H9 (cell line): ENCODE data around the gene CEP170B. TPM values are rescaled to one million over a fixed set of nuclear protein-coding genes. Genes with fewer than 3 reads are reported as not detected.

Experiments used
- DNase-seq: peaks from one replicate; pipeline ENCODE4 v3.0.0-alpha.2; 2017
- H2AFZ ChIP-seq: one replicate; pipeline ENCODE4 v1.6.1; 2013; ENCODE audit warnings: mild to moderate bottlenecking, low read length, control low read depth, moderate library complexity
- H2AK5ac ChIP-seq: 2 replicates; pipeline ENCODE4 v1.6.1; 2013; ENCODE audit warnings: low read length, control low read depth, mixed read lengths; ENCODE audit not compliant: insufficient read length
- H2BK120ac ChIP-seq: one replicate; pipeline ENCODE4 v1.6.1; 2013; ENCODE audit warnings: low read depth, mild to moderate bottlenecking, low read length, control low read depth, inconsistent platforms; ENCODE audit not compliant: poor library complexity, severe bottlenecking
- H2BK12ac ChIP-seq: 2 replicates; pipeline ENCODE4 v1.6.1; 2013; ENCODE audit warnings: low read length, control low read depth, mixed read lengths, low read depth; ENCODE audit not compliant: insufficient read length
- H2BK15ac ChIP-seq: 2 replicates; pipeline ENCODE4 v1.6.1; 2013; ENCODE audit warnings: low read depth, low read length, control low read depth
- H2BK20ac ChIP-seq: one replicate; pipeline ENCODE4 v1.6.1; 2013; ENCODE audit warnings: low read depth, mild to moderate bottlenecking, low read length, control low read depth, inconsistent platforms; ENCODE audit not compliant: poor library complexity, severe bottlenecking
- H2BK5ac ChIP-seq: 2 replicates; pipeline ENCODE4 v1.6.1; 2013; ENCODE audit warnings: low read length, control low read depth, mixed read lengths; ENCODE audit not compliant: insufficient read length
- H3K14ac ChIP-seq: 2 replicates; pipeline ENCODE4 v1.6.1; 2013; ENCODE audit warnings: low read length, control low read depth; ENCODE audit not compliant: insufficient read depth
- H3K18ac ChIP-seq: 2 replicates; pipeline ENCODE4 v1.6.1; 2013; ENCODE audit warnings: low read depth, mild to moderate bottlenecking, mixed read lengths, low read length, control low read depth; ENCODE audit not compliant: insufficient read length
- H3K23ac ChIP-seq: 2 replicates; pipeline ENCODE4 v1.6.1; 2013; ENCODE audit warnings: low read length, control low read depth, mixed read lengths, low read depth; ENCODE audit not compliant: insufficient read length
- H3K23me2 ChIP-seq: 2 replicates; pipeline ENCODE4 v1.6.1; 2013; ENCODE audit warnings: low read depth, mild to moderate bottlenecking, mixed read lengths, low read length, control low read depth; ENCODE audit not compliant: insufficient read length, poor library complexity, severe bottlenecking
- H3K27ac ChIP-seq: 2 replicates; pipeline ENCODE4 v1.5.1; 2013; ENCODE audit warnings: low read length, control low read depth, mixed read lengths, low read depth; ENCODE audit not compliant: insufficient read length
- H3K27me3 ChIP-seq: 2 replicates; pipeline ENCODE4 v1.6.1; 2013; ENCODE audit warnings: low read length, control low read depth, inconsistent platforms; ENCODE audit not compliant: insufficient read depth
- H3K4ac ChIP-seq: 2 replicates; pipeline ENCODE4 v1.6.1; 2013; ENCODE audit warnings: low read depth, mild to moderate bottlenecking, control low read depth, inconsistent platforms, low read length, moderate library complexity
- H3K4me1 ChIP-seq: 2 replicates; pipeline ENCODE4 v1.6.1; 2013; ENCODE audit warnings: low read length, control low read depth, inconsistent platforms; ENCODE audit not compliant: insufficient read depth
- H3K4me2 ChIP-seq: 2 replicates; pipeline ENCODE4 v1.6.1; 2013; ENCODE audit warnings: low read length, control low read depth, mixed read lengths; ENCODE audit not compliant: insufficient read length, insufficient read depth
- H3K56ac ChIP-seq: 2 replicates; pipeline ENCODE4 v1.6.1; 2013; ENCODE audit warnings: low read depth, mild to moderate bottlenecking, mixed read lengths, low read length, control low read depth; ENCODE audit not compliant: insufficient read length
- H3K79me1 ChIP-seq: 2 replicates; pipeline ENCODE4 v1.6.1; 2013; ENCODE audit warnings: low read depth, mild to moderate bottlenecking, moderate library complexity, low read length, control low read depth, inconsistent platforms; ENCODE audit not compliant: insufficient read depth, poor library complexity, severe bottlenecking
- H3K79me2 ChIP-seq: 2 replicates; pipeline ENCODE4 v1.6.1; 2013; ENCODE audit warnings: low read length, control low read depth, inconsistent platforms; ENCODE audit not compliant: insufficient read depth
- H3K9ac ChIP-seq: 2 replicates; pipeline ENCODE4 v1.6.1; 2013; ENCODE audit warnings: low read length, control low read depth, mixed read lengths; ENCODE audit not compliant: insufficient read length; ENCODE audit errors: extremely low read depth
- H3K9me3 ChIP-seq: one replicate; pipeline ENCODE4 v1.6.1; 2013; ENCODE audit warnings: low read depth, low read length, inconsistent platforms; ENCODE audit not compliant: control insufficient read depth
- H3T11ph ChIP-seq: one replicate; pipeline ENCODE4 v1.6.1; 2013; ENCODE audit warnings: mild to moderate bottlenecking, low read length, control low read depth, inconsistent platforms
- H4K20me1 ChIP-seq: one replicate; pipeline ENCODE4 v1.6.1; 2013; ENCODE audit not compliant: control insufficient read depth, insufficient read length, insufficient read depth
- H4K5ac ChIP-seq: 2 replicates; pipeline ENCODE4 v1.6.1; 2013; ENCODE audit warnings: low read depth, mild to moderate bottlenecking, mixed read lengths, low read length, control low read depth; ENCODE audit not compliant: insufficient read length
- H4K8ac ChIP-seq: replicated peaks from 2 replicates; pipeline ENCODE4 v1.6.1; 2013; ENCODE audit warnings: low read length, control low read depth, mixed read lengths, low read depth; ENCODE audit not compliant: insufficient read length
- H4K91ac ChIP-seq: 2 replicates; pipeline ENCODE4 v1.6.1; 2013; ENCODE audit warnings: low read depth, mild to moderate bottlenecking, moderate library complexity, mixed read lengths, low read length, control low read depth; ENCODE audit not compliant: insufficient read length
- H3K27ac Mint-ChIP-seq, 3 experiments: 2 replicates in 2 of 3; 3 replicates in 1 of 3; pipeline ENCODE4 v1.8.0; 2020 to 2021; ENCODE audit warnings: mixed read lengths in 3 of 3, mild to moderate bottlenecking in 1 of 3, moderate library complexity in 1 of 3
- H3K27me3 Mint-ChIP-seq: 2 replicates; pipeline ENCODE4 v1.8.0; 2021; ENCODE audit warnings: low read depth, mild to moderate bottlenecking, moderate library complexity, mixed read lengths
- H3K36me3 Mint-ChIP-seq, 3 experiments: 2 replicates in 2 of 3; 3 replicates in 1 of 3; pipeline ENCODE4 v1.8.0; 2020 to 2021; ENCODE audit warnings: low read depth in 3 of 3, mixed read lengths in 3 of 3; ENCODE audit not compliant: insufficient read depth in 1 of 3
- H3K4me1 Mint-ChIP-seq, 2 experiments: 2 replicates each; pipeline ENCODE4 v1.8.0; 2020; ENCODE audit warnings: mixed read lengths in 2 of 2
- H3K4me3 Mint-ChIP-seq, 2 experiments: 2 replicates in 1 of 2; 3 replicates in 1 of 2; pipeline ENCODE4 v1.8.0; 2020 to 2021; ENCODE audit warnings: mild to moderate bottlenecking in 2 of 2, mixed read lengths in 2 of 2, moderate library complexity in 1 of 2
- H3K9me3 Mint-ChIP-seq, 2 experiments: 2 replicates in 1 of 2; 3 replicates in 1 of 2; pipeline ENCODE4 v1.8.0; 2020; ENCODE audit warnings: mild to moderate bottlenecking in 2 of 2, mixed read lengths in 2 of 2, moderate library complexity in 1 of 2
- CTCF ChIP-seq: fragments of 200-600 bp; sonication (generic); conservative IDR thresholded peaks from 3 replicates; pipeline ENCODE4 v1.8.0; 2021; ENCODE audit warnings: antibody characterized with exemption, mild to moderate bottlenecking
- WGBS: extraction: QIAGEN DNeasy Blood & Tissue Kit; methylation state at CpG from one replicate; pipeline ENCODE4 v1.1.7; 2013; ENCODE audit warnings: missing lambda C conversion rate, low lambda C conversion rate, mixed read lengths; ENCODE audit not compliant: insufficient read length; ENCODE audit errors: extremely low coverage; 5-methylcytosine and 5-hydroxymethylcytosine counted together
- total RNA-seq: library from RNA; stranded (reverse); gene quantifications from 2 replicates; pipeline ENCODE4 v1.2.1, GENCODE V29; 2021

Gene CEP170B
- total RNA-seq, 1 experiment from 2014 or later, result 28.8 TPM

- Histone ChIP-seq H4K91ac (no peak within 1 kb of the TSS), H3K23ac (no peak within 1 kb of the TSS), H3K56ac (no peak within 1 kb of the TSS), H2BK15ac (no peak within 1 kb of the TSS), H2AK5ac (no peak within 1 kb of the TSS), H3K79me2 (no peaks in the 10 kb centered on the region), H2BK12ac (no peak within 1 kb of the TSS), H3K4ac (no peak within 1 kb of the TSS), H3K9me3 (no peaks in the 10 kb centered on the region), H2AFZ (no peak within 1 kb of the TSS), H4K20me1 (no peaks in the 10 kb centered on the region), H3K27ac (no peak within 1 kb of the TSS), H4K5ac (no peak within 1 kb of the TSS), H3K27me3 (no peaks in the 10 kb centered on the region), H4K8ac (no peak within 1 kb of the TSS), H3K79me1 (no peaks in the 10 kb centered on the region), H3K9ac (no peak within 1 kb of the TSS), H3K23me2 (no peaks in the 10 kb centered on the region), H3T11ph (no peak within 1 kb of the TSS), H3K4me1 (no peaks in the 10 kb centered on the region; the same call in 1 of the 2 replicates), H2BK5ac (no peak within 1 kb of the TSS), H2BK20ac (no peak within 1 kb of the TSS), H2BK120ac (no peak within 1 kb of the TSS), H3K18ac (no peak within 1 kb of the TSS), H3K4me2 (no peak within 1 kb of the TSS), H3K14ac (no peak within 1 kb of the TSS; the same call in 1 of the 2 replicates)
- TF ChIP-seq CTCF, result no peak
- Mint-ChIP-seq H3K27ac (no peak within 1 kb of the TSS), H3K4me3 (no peak within 1 kb of the TSS), H3K9me3 (no peaks in the 10 kb centered on the region; a peak in 1 of 5 replicates), H3K4me1 (0 out of 4 replicates have a peak, but pooled peaks cover 0 to 2% of the 10 kb centered on the region in 2 experiments), H3K27me3 (peaks cover 9% of the 10 kb centered on the region), H3K36me3 (0 out of 7 replicates have a peak, but pooled peaks cover 0 to 3% (median 0%) of the 10 kb centered on the region in 3 experiments)
- DNase-seq, result no peak
- no CpG with 5 or more reads among the region's 14 CpGs for WGBS
These were observed 59.5 kb downstream of the CEP170B start, which contains the start of gene PLD4 for GRCh38 chr14:104924421-104925213. TSS of gene PLD4 (plus strand) at chr14:104924879. CDS start at chr14:104927141, 2,262 bp downstream.
